ENCODE data around the gene SRGAP3.

SRGAP3 gene

DNA sequence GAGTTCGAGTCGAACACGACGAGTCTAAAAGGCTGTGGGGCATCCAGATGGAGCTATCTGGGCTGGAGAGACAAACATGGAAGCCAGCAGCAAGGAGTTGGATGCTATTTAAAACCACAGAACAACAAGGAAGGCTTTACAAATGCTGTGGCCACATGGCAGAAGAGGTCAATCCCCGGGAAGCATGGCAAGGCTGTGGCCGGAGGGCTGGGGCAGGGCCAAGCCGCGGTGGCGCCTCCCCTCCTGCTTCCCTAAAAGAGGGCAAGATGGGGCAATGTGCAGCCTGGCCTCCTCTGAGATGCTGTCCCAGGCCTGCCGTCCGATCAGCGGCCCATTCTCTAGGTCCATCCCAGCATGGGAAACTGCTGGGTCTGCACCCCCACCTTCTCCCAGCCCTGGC is 139.1 kb downstream of the SRGAP3 start:
- no peaks in the 10 kb centered on the region for H3K27me3 ChIP-seq (ENCODE audit: insufficient read depth, low read length, poor library complexity, severe bottlenecking)
- H3K9ac ChIP-seq (ENCODE audit: low read depth, low read length, poor library complexity, severe bottlenecking): no peak overlapping the region
- no peak overlapping the region for H2AFZ ChIP-seq (ENCODE audit: low read length)
- H3K9me3 ChIP-seq (ENCODE audit: insufficient read depth, low read depth, low read length): no peaks in the 10 kb centered on the region
- H3K4me2 ChIP-seq (ENCODE audit: low read depth, low read length, poor library complexity, severe bottlenecking): no peak overlapping the region
- no peaks in the 10 kb centered on the region for H3F3A ChIP-seq (ENCODE audit: low read depth)
- no peaks in the 10 kb centered on the region for H3K9me2 ChIP-seq (replicated peaks; ENCODE audit: low read depth, low read length)
- H4K20me1 ChIP-seq (ENCODE audit: insufficient read depth, low read length, poor library complexity, severe bottlenecking): no peaks in the 10 kb centered on the region
- H3K4me1 ChIP-seq (ENCODE audit: insufficient read depth, low read length, poor library complexity, severe bottlenecking): peaks cover 10% of the 10 kb centered on the region
- H3K79me2 ChIP-seq (ENCODE audit: insufficient read depth, low read length): no peaks in the 10 kb centered on the region
- H3K36me3 ChIP-seq (ENCODE audit: insufficient read depth, low read length): peaks cover 16% of the 10 kb centered on the region; the same call in 1 of the 2 replicates
- H3K4me3 ChIP-seq (ENCODE audit: low read length, poor library complexity, severe bottlenecking): no peak overlapping the region
- TF ChIP-seq, protein P1, sequence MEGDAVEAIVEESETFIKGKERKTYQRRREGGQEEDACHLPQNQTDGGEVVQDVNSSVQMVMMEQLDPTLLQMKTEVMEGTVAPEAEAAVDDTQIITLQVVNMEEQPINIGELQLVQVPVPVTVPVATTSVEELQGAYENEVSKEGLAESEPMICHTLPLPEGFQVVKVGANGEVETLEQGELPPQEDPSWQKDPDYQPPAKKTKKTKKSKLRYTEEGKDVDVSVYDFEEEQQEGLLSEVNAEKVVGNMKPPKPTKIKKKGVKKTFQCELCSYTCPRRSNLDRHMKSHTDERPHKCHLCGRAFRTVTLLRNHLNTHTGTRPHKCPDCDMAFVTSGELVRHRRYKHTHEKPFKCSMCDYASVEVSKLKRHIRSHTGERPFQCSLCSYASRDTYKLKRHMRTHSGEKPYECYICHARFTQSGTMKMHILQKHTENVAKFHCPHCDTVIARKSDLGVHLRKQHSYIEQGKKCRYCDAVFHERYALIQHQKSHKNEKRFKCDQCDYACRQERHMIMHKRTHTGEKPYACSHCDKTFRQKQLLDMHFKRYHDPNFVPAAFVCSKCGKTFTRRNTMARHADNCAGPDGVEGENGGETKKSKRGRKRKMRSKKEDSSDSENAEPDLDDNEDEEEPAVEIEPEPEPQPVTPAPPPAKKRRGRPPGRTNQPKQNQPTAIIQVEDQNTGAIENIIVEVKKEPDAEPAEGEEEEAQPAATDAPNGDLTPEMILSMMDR (conservative IDR thresholded peaks at IDR 0.05; ENCODE audit: low read length): no peak
- TF ChIP-seq EZH2phosphoT487 (IDR thresholded peaks at IDR 0.05; ENCODE audit: borderline replicate concordance): no peak

DNA sequence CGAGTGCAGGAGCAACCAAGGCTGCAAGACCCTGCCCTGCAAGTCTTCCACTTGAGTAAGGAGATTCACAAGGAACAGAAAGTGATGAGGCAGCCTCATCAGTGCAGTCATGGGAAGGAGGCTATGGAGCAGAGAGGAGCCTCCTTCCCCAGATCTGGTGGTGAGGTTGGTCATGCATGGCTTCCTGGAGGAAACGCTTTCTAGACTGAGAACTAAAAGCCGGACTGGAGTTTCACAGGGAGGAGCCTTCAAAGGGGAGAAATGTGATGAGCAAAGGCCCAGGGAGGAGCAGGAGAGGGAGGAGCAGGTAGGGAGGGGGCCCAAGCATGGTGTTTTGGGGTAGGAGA is 139.9 kb downstream of the SRGAP3 start:
- H3K4me2 ChIP-seq (ENCODE audit: low read depth, low read length, poor library complexity, severe bottlenecking): no peak overlapping the region
- no peaks in the 10 kb centered on the region for H3K9me2 ChIP-seq (replicated peaks; ENCODE audit: low read depth, low read length)
- H3K4me3 ChIP-seq (ENCODE audit: low read length, poor library complexity, severe bottlenecking): no peak overlapping the region
- no peaks in the 10 kb centered on the region for H4K20me1 ChIP-seq (ENCODE audit: insufficient read depth, low read length, poor library complexity, severe bottlenecking)
- H3F3A ChIP-seq (ENCODE audit: low read depth): no peaks in the 10 kb centered on the region
- TF ChIP-seq, protein P1 (conservative IDR thresholded peaks at IDR 0.05; ENCODE audit: low read length): no peak
- TF ChIP-seq EZH2phosphoT487 (IDR thresholded peaks at IDR 0.05; ENCODE audit: borderline replicate concordance): no peak
- no peak overlapping the region for H2AFZ ChIP-seq (ENCODE audit: low read length)
- H3K79me2 ChIP-seq (ENCODE audit: insufficient read depth, low read length): no peaks in the 10 kb centered on the region
- H3K4me1 ChIP-seq (ENCODE audit: insufficient read depth, low read length, poor library complexity, severe bottlenecking): peaks cover 10% of the 10 kb centered on the region
- no peaks in the 10 kb centered on the region for H3K27me3 ChIP-seq (ENCODE audit: insufficient read depth, low read length, poor library complexity, severe bottlenecking)
- peaks cover 16% of the 10 kb centered on the region; the same call in 1 of the 2 replicates for H3K36me3 ChIP-seq (ENCODE audit: insufficient read depth, low read length)
- H3K9me3 ChIP-seq (ENCODE audit: insufficient read depth, low read depth, low read length): no peaks in the 10 kb centered on the region
- no peak overlapping the region for H3K9ac ChIP-seq (ENCODE audit: low read depth, low read length, poor library complexity, severe bottlenecking)

DNA sequence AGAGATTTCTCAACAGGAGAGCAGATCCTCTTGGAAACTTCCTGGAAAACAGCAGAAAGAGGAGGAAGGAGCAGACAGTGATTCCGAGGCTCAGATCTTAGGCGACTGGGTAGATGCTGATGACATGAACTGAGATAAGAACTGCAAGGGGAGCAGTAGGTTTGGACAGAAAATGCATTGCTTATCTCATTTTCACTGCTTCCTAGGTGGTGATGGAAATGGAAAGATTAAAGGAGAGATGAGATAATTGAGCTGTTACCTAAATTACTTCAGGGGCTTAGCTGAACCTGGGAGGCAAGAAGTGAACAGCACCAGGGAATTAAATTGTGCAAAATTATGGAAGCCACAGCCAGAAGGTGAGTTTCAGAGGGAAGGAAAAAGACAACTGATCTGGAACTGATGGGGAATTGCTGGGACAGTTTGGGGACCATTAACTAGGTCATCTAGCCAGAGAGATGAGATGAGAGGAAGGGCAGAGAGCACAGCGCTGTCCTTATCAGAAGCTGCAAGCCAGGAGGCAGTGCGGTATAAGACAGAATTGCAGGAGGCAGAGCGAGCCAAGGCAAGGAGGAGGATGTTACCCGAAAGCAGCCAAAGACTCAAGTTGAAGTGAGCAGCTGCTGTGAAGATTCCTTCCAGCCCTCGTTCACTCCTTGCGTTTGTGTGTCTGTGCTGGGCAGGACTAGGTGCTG is 140.4 kb downstream of the SRGAP3 start:
- Histone ChIP-seq H3F3A (ENCODE audit: low read depth) (no peaks in the 10 kb centered on the region), H3K27me3 (ENCODE audit: insufficient read depth, low read length, poor library complexity, severe bottlenecking) (no peaks in the 10 kb centered on the region), H3K9me3 (ENCODE audit: insufficient read depth, low read depth, low read length) (no peaks in the 10 kb centered on the region), H3K4me1 (ENCODE audit: insufficient read depth, low read length, poor library complexity, severe bottlenecking) (peaks cover 10% of the 10 kb centered on the region), H3K9ac (ENCODE audit: low read depth, low read length, poor library complexity, severe bottlenecking) (no peak overlapping the region), H3K4me2 (ENCODE audit: low read depth, low read length, poor library complexity, severe bottlenecking) (no peak overlapping the region), H3K4me3 (ENCODE audit: low read length, poor library complexity, severe bottlenecking) (no peak overlapping the region), H3K79me2 (ENCODE audit: insufficient read depth, low read length) (no peaks in the 10 kb centered on the region), H2AFZ (ENCODE audit: low read length) (no peak overlapping the region), H3K36me3 (ENCODE audit: insufficient read depth, low read length) (peaks cover 15% of the 10 kb centered on the region; the same call in 1 of the 2 replicates), H4K20me1 (ENCODE audit: insufficient read depth, low read length, poor library complexity, severe bottlenecking) (no peaks in the 10 kb centered on the region), H3K9me2 (replicated peaks; ENCODE audit: low read depth, low read length) (no peaks in the 10 kb centered on the region)
- no peak for TF ChIP-seq EZH2phosphoT487 (IDR thresholded peaks at IDR 0.05; ENCODE audit: borderline replicate concordance)
- TF ChIP-seq, protein P1 (conservative IDR thresholded peaks at IDR 0.05; ENCODE audit: low read length): no peak

Data from Loucy (cell line).